Endothelial cell (in vitro differentiated cells): ENCODE measurements around the gene PCP4L1. TPM values are rescaled to one million over a fixed set of nuclear protein-coding genes. Genes with fewer than 3 reads are reported as not detected.

Source experiments
- DNase-seq: peaks from one replicate; pipeline ENCODE4 v3.0.0; 2021; ENCODE audit warnings: low spot score
- H3K27ac Mint-ChIP-seq: one replicate; pipeline ENCODE4 v1.8.0; 2021; ENCODE audit warnings: mixed read lengths, inconsistent platforms; ENCODE audit not compliant: unreplicated experiment
- H3K27me3 Mint-ChIP-seq: one replicate; pipeline ENCODE4 v1.8.0; 2021; ENCODE audit warnings: mild to moderate bottlenecking, moderate library complexity, mixed read lengths, inconsistent platforms; ENCODE audit not compliant: unreplicated experiment
- H3K36me3 Mint-ChIP-seq: one replicate; pipeline ENCODE4 v1.8.0; 2021; ENCODE audit warnings: mild to moderate bottlenecking, low read depth, mixed read lengths, inconsistent platforms; ENCODE audit not compliant: unreplicated experiment
- H3K4me1 Mint-ChIP-seq: one replicate; pipeline ENCODE4 v1.8.0; 2021; ENCODE audit warnings: mild to moderate bottlenecking, mixed read lengths, inconsistent platforms; ENCODE audit not compliant: unreplicated experiment
- H3K4me3 Mint-ChIP-seq: one replicate; pipeline ENCODE4 v1.8.0; 2021; ENCODE audit warnings: mild to moderate bottlenecking, mixed read lengths, inconsistent platforms; ENCODE audit not compliant: unreplicated experiment
- H3K9me3 Mint-ChIP-seq: one replicate; pipeline ENCODE4 v1.8.0; 2021; ENCODE audit warnings: mixed read lengths, inconsistent platforms; ENCODE audit not compliant: unreplicated experiment
- total RNA-seq: library from RNA; stranded (reverse); fragmentation: NEBNext Ultra II Directional; extraction: Animal tissue kit (Norgen Biotek cat#: 25700); gene quantifications from one replicate; pipeline ENCODE4 v1.2.1, GENCODE V29; 2021; ENCODE audit not compliant: unreplicated experiment
- TF ChIP-seq, protein P1 (sequence below): fragments of 200-600 bp; sonication (generic); IDR thresholded peaks from one replicate; pipeline ENCODE4 v1.5.0; 2021; ENCODE audit warnings: antibody characterized with exemption; ENCODE audit not compliant: unreplicated experiment

The PCP4L1 gene
- total RNA-seq, 1 donor from 2014 or later: not detected

GRCh38 chr1:161225534-161226319 is 32.8 kb upstream of the PCP4L1 start, which contains the start of gene TOMM40L:
TSS of gene TOMM40L (plus strand) at chr1:161226060. CDS start at chr1:161226490, 430 bp downstream.
- peak within 1 kb of the TSS; percentile 98 for H3K27ac Mint-ChIP-seq
- H3K4me3 Mint-ChIP-seq: peak within 1 kb of the TSS; percentile 100
- H3K36me3 Mint-ChIP-seq: peaks cover 14% of the 10 kb centered on the region
- peak; percentile 81 for DNase-seq
- peaks cover 2% of the 10 kb centered on the region for H3K27me3 Mint-ChIP-seq
- peaks cover 31% of the 10 kb centered on the region for H3K4me1 Mint-ChIP-seq
- no peaks in the 10 kb centered on the region for H3K9me3 Mint-ChIP-seq
- TF ChIP-seq, protein P1, sequence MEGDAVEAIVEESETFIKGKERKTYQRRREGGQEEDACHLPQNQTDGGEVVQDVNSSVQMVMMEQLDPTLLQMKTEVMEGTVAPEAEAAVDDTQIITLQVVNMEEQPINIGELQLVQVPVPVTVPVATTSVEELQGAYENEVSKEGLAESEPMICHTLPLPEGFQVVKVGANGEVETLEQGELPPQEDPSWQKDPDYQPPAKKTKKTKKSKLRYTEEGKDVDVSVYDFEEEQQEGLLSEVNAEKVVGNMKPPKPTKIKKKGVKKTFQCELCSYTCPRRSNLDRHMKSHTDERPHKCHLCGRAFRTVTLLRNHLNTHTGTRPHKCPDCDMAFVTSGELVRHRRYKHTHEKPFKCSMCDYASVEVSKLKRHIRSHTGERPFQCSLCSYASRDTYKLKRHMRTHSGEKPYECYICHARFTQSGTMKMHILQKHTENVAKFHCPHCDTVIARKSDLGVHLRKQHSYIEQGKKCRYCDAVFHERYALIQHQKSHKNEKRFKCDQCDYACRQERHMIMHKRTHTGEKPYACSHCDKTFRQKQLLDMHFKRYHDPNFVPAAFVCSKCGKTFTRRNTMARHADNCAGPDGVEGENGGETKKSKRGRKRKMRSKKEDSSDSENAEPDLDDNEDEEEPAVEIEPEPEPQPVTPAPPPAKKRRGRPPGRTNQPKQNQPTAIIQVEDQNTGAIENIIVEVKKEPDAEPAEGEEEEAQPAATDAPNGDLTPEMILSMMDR: peak; percentile 21

GRCh38 chr1:161226320-161226711 is 32.2 kb upstream of the PCP4L1 start:
- DNase-seq: no peak
- Mint-ChIP-seq H3K27me3 (peaks cover 2% of the 10 kb centered on the region), H3K4me1 (peaks cover 31% of the 10 kb centered on the region), H3K9me3 (no peaks in the 10 kb centered on the region), H3K27ac (peak overlapping the region; percentile 98), H3K4me3 (peak overlapping the region; percentile 100), H3K36me3 (peaks cover 14% of the 10 kb centered on the region)
- TF ChIP-seq, protein P1: no peak

DNA sequence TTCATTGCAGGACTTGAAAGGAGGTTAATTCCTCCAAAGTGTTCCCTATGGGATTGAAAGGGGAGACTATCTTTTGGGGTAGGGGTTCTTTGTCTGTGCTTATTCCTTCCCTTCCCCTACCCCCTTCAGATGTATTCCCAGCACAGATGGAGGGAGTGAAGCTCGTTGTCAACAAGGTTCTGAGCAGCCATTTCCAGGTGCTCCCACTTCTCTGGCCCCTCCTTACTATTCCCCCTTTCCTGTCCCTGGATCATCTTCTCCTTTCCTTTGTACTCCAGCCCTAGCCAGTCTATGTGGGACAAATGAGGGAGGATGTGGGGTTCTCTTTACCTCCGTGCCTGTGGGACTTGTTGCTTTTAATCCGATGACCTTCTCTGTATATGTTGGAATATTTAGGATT is 31.8 kb upstream of the PCP4L1 start:
- no peak for DNase-seq
- TF ChIP-seq, protein P1: no peak
- Mint-ChIP-seq H3K4me3 (peak overlapping the region; percentile 100), H3K27me3 (peaks cover 2% of the 10 kb centered on the region), H3K9me3 (no peaks in the 10 kb centered on the region), H3K36me3 (peaks cover 14% of the 10 kb centered on the region), H3K4me1 (peaks cover 31% of the 10 kb centered on the region), H3K27ac (peak overlapping the region; percentile 98)

- DNase-seq: peak; percentile 81
- H3K27me3 Mint-ChIP-seq: peaks cover 2% of the 10 kb centered on the region
- peaks cover 31% of the 10 kb centered on the region for H3K4me1 Mint-ChIP-seq
- H3K4me3 Mint-ChIP-seq: peak overlapping the region; percentile 100
- H3K9me3 Mint-ChIP-seq: no peaks in the 10 kb centered on the region
- peak overlapping the region; percentile 98 for H3K27ac Mint-ChIP-seq
- peaks cover 14% of the 10 kb centered on the region for H3K36me3 Mint-ChIP-seq
- TF ChIP-seq, protein P1: peak; percentile 99
Measured at GRCh38 chr1:161227196-161227871, 31.2 kb upstream of the PCP4L1 start.
